AG10803 (cell line): ENCODE measurements around the gene CCDC167.
A peak's percentile ranks its signal among the peaks of the same experiment; 100 is the strongest.

Source experiments
- DNase-seq: peaks from one replicate; pipeline ENCODE4 v3.0.0; 2010; ENCODE audit warnings: low read depth
- H3K4me3 ChIP-seq: 2 replicates; pipeline ENCODE4 v1.5.1; 2011; ENCODE audit warnings: mild to moderate bottlenecking, low read length, control low read depth
- CTCF ChIP-seq: conservative IDR thresholded peaks from 2 replicates; pipeline ENCODE4 v1.5.1; 2011; ENCODE audit warnings: mild to moderate bottlenecking, low read length, control low read depth, inconsistent platforms

CCDC167 gene

DNA sequence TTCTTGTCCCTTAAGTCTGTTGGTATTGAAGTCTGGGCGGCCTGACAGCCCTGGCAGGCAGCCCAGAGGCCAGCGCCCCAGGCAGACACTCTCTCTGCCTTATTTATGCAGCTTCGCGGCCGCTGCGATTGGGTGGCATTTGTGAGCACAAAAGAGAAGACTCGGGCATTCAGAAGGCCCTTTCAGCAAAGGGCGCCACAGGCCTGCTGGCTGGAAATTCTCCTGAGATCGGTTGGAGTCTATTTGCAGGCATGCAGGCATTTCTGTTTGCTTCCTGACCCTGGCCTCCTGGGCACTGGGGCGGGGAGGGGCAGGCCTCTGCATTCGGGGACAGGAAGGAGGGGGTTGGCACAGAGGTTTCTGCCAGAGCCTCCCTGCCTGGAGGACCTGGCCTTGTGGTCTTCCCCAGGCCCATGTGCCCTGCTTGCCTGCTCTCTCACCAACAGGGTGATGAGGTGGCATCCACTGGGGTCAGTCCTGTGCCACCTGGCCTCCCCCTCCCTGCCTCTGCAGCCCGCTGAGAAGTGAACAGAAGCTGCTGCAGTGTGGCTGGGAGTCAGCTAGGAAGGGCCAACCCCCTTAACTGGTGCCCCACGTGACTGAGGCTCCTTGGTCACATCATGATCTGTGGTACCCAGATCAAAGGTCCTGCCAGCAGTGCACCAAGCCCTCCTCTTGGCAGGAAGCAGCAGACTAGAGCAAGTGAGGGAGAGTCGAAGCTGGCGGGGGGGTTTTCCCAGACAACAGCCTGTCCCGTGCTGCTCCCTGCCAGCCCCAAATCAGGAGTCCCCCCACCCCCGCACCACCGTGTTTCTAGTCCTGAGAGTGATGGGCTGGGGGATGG is 16.6 kb upstream of the CCDC167 start:
- TF ChIP-seq CTCF, result no peak
- H3K4me3 ChIP-seq, result no peak overlapping the region
- DNase-seq, result no peak

GRCh38 chr6:37515712-37516075 is 16.0 kb upstream of the CCDC167 start:
- no peak for TF ChIP-seq CTCF
- H3K4me3 ChIP-seq, result no peak overlapping the region
- DNase-seq, result no peak

DNA sequence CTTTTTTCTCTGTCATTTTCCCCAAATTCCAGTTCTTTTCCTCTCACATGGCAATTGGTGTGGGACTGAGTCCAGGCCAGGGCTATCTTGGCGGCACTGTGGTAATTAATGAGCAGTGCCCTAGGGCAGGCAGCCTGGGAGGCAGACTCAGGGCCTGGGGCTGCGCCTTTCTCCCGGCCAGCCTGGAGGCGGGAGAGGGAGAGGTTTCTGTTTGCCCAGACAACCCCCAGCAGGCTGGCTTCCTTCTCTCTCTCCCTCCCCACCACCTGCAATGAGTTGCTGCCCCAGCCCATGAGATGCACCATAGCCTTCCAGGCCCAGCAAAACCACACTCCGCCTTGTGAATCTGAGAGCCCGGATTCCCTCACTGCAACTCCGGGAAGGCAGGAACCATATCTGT is 15.1 kb upstream of the CCDC167 start:
- DNase-seq, result no peak
- no peak overlapping the region for H3K4me3 ChIP-seq
- no peak for TF ChIP-seq CTCF

DNA sequence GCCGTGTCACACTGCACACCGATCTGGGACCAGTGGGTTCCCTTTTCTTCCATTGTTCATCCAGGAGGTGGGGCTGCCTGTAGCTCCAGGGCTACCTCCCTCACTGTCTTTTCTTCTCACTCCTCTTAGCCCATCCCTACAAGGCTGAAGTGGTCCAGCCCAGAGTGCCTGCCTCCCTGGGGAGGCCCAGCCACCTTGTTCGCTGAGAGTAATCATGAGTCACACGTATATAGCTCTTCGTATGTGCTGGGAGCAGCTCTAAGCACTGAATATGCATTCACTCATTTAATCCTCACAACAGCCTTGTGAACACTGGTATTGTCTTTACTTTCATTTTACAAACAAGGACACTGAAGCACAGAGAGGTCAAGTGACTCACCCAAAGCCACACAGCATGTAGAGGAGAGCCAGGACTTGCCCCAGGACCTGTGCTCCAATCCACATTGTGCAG is 14.7 kb upstream of the CCDC167 start:
- no peak for TF ChIP-seq CTCF
- H3K4me3 ChIP-seq, result no peak overlapping the region

GRCh38 chr6:37513576-37513975 is 13.9 kb upstream of the CCDC167 start:
- no peak for TF ChIP-seq CTCF
- H3K4me3 ChIP-seq, result no peak overlapping the region
- no peak for DNase-seq

More for the DNA sequence above, 14.7 kb upstream of the CCDC167 start:
- DNase-seq, result peak; percentile 7

DNA sequence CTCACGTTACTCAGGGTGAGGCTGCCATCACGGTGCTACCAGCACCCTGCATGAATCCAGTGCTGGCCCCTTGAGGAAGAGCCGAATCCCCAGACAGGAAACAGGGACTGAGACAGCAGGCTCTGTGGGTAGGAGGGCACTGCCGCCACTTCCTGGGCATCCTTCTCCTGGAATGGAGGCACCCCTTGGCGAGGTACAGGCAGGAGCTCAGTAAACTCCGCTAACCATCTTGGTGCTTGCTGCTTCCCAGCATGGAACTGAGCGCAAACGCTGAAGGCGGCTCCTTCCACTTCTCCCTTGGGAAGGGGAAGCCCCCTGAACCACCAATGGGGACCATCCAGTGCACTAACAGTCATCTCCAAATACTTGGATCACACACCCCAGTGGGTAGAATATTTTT is 13.5 kb upstream of the CCDC167 start:
- H3K4me3 ChIP-seq, result no peak overlapping the region
- no peak for DNase-seq
- no peak for TF ChIP-seq CTCF

GRCh38 chr6:37512400-37513011 is 12.8 kb upstream of the CCDC167 start:
- no peak overlapping the region for H3K4me3 ChIP-seq
- TF ChIP-seq CTCF, result no peak

More at GRCh38 chr6:37512400-37513011, 12.8 kb upstream of the CCDC167 start:
- DNase-seq, result no peak
